Hepatocyte (in vitro differentiated cells): ENCODE results near the gene NDUFB5.

Experiments used
- EZH2 ChIP-seq: fragments of 200-600 bp; sonication (generic); IDR thresholded peaks from 2 replicates; pipeline ENCODE4 v1.6.1; 2016; ENCODE audit warnings: antibody characterized with exemption, mild to moderate bottlenecking, borderline replicate concordance
- TF ChIP-seq, protein P1 (sequence below): fragments of 200-600 bp; sonication (generic); IDR thresholded peaks from 2 replicates; pipeline ENCODE4 v1.5.1; 2016; ENCODE audit warnings: antibody characterized with exemption, mild to moderate bottlenecking; ENCODE audit not compliant: poor library complexity

DNA sequence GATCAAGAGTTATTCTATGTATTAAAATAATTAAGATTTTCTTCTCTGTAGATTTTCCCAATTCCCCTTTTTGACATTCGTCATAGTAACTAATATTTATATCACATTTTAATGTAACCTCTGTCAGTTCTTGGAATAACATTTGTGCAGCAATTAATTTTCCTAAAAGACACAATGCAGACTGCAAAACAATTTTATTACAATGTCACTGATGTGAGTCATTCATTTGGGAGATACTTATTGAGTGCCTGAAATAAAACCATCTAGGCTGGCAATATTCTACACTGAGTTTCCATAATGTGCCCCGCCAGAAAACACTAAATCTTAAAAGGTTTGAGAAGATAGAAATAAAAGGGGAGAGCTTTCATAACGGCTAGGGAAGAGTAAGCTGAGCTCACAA lies 41.6 kb downstream of the NDUFB5 start:
- TF ChIP-seq EZH2, result no peak
- TF ChIP-seq, protein P1, sequence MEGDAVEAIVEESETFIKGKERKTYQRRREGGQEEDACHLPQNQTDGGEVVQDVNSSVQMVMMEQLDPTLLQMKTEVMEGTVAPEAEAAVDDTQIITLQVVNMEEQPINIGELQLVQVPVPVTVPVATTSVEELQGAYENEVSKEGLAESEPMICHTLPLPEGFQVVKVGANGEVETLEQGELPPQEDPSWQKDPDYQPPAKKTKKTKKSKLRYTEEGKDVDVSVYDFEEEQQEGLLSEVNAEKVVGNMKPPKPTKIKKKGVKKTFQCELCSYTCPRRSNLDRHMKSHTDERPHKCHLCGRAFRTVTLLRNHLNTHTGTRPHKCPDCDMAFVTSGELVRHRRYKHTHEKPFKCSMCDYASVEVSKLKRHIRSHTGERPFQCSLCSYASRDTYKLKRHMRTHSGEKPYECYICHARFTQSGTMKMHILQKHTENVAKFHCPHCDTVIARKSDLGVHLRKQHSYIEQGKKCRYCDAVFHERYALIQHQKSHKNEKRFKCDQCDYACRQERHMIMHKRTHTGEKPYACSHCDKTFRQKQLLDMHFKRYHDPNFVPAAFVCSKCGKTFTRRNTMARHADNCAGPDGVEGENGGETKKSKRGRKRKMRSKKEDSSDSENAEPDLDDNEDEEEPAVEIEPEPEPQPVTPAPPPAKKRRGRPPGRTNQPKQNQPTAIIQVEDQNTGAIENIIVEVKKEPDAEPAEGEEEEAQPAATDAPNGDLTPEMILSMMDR, result no peak
